Measurements from ENCODE around the gene SRSF12.
"Not testable (repeated sequence)": the region's sequence is repeated elsewhere in the genome, so short reads cannot be mapped to it uniquely, and the experiment has no call there.

SRSF12 gene

GRCh38 chr6:89069536-89070163, 48.2 kb downstream of the SRSF12 start:
- no peak for DNase-seq

GRCh38 chr6:89068695-89069094, 49.2 kb downstream of the SRSF12 start:
- no peak for DNase-seq

- DNase-seq = no peak
Measured at GRCh38 chr6:89067796-89068195, 50.1 kb downstream of the SRSF12 start.

GRCh38 chr6:89066940-89067646, 50.8 kb downstream of the SRSF12 start:
- DNase-seq = peak; percentile 82

- DNase-seq = not testable (repeated sequence)
Measured at GRCh38 chr6:89066121-89066520, 51.8 kb downstream of the SRSF12 start.

- DNase-seq = not testable (repeated sequence)
Measured at GRCh38 chr6:89064931-89065330, 52.9 kb downstream of the SRSF12 start.

GRCh38 chr6:89063881-89064280, 54.0 kb downstream of the SRSF12 start:
- no peak for DNase-seq

- no peak for DNase-seq
Measured at GRCh38 chr6:89059227-89059626, 58.6 kb downstream of the SRSF12 start.

GRCh38 chr6:89058627-89059026, 59.2 kb downstream of the SRSF12 start:
- DNase-seq = no peak

GRCh38 chr6:89057759-89058158, 60.1 kb downstream of the SRSF12 start:
- DNase-seq = no peak

- DNase-seq = no peak
Measured at GRCh38 chr6:89054208-89054607, 63.7 kb downstream of the SRSF12 start.

- peak; percentile 47 for DNase-seq
Measured at GRCh38 chr6:89051676-89052075, 66.2 kb downstream of the SRSF12 start.

- DNase-seq = no peak
Measured at GRCh38 chr6:89050697-89051096, 67.2 kb downstream of the SRSF12 start.

GRCh38 chr6:89050155-89050554, 67.7 kb downstream of the SRSF12 start:
- peak; percentile 33 for DNase-seq

- DNase-seq = no peak
Measured at GRCh38 chr6:89048985-89049384, 68.9 kb downstream of the SRSF12 start.

- no peak for DNase-seq
Measured at GRCh38 chr6:89048288-89048923, 69.5 kb downstream of the SRSF12 start.

GRCh38 chr6:89047473-89047872, 70.4 kb downstream of the SRSF12 start:
- DNase-seq = peak; percentile 20
